Peyer's patch (tissue), 4 donors: Measurements from ENCODE around the gene SHISA9. TPM values are rescaled to one million over a fixed set of nuclear protein-coding genes. Genes with fewer than 3 reads are reported as not detected.

ENCODE experiments used
- DNase-seq, 3 donors: peaks; one replicate each; pipeline ENCODE4 v3.0.0-alpha.2; 2017 to 2019
- H3K27ac ChIP-seq, 4 donors: fragments of 200-600 bp; sonication (generic); one replicate each; pipeline ENCODE4 v1.5.1; 2016 to 2019
- H3K27me3 ChIP-seq, 2 donors: fragments of 200-600 bp; sonication (generic); one replicate each; pipeline ENCODE4 v1.5.1; 2019
- H3K36me3 ChIP-seq, 3 donors: fragments of 200-600 bp; sonication (generic); one replicate each; pipeline ENCODE4 v1.5.1; 2016 to 2019
- H3K4me1 ChIP-seq, 4 donors: fragments of 200-600 bp; sonication (generic); one replicate each; pipeline ENCODE4 v1.5.1; 2016 to 2019
- H3K4me3 ChIP-seq, 4 donors: fragments of 200-600 bp; sonication (generic); 1 replicate in 3 of 4; 2 replicates in 1 of 4; pipeline ENCODE4 v1.5.1; 2016 to 2019; ENCODE audit warnings: mild to moderate bottlenecking in 1 of 4
- H3K9me3 ChIP-seq, 4 donors: fragments of 200-600 bp; sonication (generic); one replicate each; pipeline ENCODE4 v1.5.1; 2016 to 2019; ENCODE audit warnings: mild to moderate bottlenecking in 1 of 4
- POLR2A ChIP-seq, 2 donors: fragments of 450-650 bp; IDR thresholded peaks; one replicate each; pipeline ENCODE4 v1.5.1; 2017; ENCODE audit warnings: antibody characterized with exemption in 2 of 2, mild to moderate bottlenecking in 2 of 2, moderate library complexity in 2 of 2
- total RNA-seq, 4 donors: library from RNA; depleted of rRNA; stranded (reverse); fragments of >200 nt; gene quantifications; one replicate each; pipeline ENCODE4 v1.1.0, GENCODE V29; 2016
- TF ChIP-seq, protein P1 (sequence below), 6 experiments: fragments of 450-650 bp in 4 of 6; fragments of 200-600 bp in 2 of 6; sonication (generic) in 1 of 6; IDR thresholded peaks; one replicate each; pipeline ENCODE4 v1.5.1; 2017 to 2019; ENCODE audit warnings: antibody characterized with exemption in 6 of 6, mild to moderate bottlenecking in 3 of 6, moderate library complexity in 1 of 6

Gene SHISA9
- total RNA-seq, 4 donors from 2014 or later: 0.66 TPM; not detected in 3

DNA sequence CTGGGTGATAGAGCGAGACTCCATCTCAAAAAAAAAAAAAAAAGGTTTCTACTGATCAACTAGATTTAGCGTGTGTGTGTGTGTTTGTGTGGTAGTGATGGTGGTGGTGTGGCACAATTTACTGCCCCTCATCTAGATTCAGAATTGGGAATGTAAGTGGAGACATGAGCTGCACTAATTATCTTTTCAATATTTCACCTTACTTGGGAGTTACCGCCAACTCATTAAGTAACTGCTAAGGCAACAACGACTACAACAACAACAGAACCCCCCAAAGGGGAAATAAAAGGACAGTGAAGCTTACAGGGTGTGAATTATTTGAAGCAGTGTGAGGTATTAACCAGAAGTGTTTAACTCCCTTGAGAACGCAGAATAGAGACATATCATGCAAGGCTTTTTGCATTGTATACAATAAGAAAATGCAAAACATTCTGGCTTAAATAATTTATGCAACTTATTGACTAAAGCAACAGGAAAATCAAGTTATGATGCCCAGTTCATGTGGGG lies 180.5 kb downstream of the SHISA9 start:
- H3K9me3 ChIP-seq: no peaks in the 10 kb centered on the region
- H3K27me3 ChIP-seq: no peaks in the 10 kb centered on the region
- H3K27ac ChIP-seq: no peak overlapping the region
- no peak for TF ChIP-seq POLR2A (IDR thresholded peaks at IDR 0.05)
- TF ChIP-seq, protein P1, sequence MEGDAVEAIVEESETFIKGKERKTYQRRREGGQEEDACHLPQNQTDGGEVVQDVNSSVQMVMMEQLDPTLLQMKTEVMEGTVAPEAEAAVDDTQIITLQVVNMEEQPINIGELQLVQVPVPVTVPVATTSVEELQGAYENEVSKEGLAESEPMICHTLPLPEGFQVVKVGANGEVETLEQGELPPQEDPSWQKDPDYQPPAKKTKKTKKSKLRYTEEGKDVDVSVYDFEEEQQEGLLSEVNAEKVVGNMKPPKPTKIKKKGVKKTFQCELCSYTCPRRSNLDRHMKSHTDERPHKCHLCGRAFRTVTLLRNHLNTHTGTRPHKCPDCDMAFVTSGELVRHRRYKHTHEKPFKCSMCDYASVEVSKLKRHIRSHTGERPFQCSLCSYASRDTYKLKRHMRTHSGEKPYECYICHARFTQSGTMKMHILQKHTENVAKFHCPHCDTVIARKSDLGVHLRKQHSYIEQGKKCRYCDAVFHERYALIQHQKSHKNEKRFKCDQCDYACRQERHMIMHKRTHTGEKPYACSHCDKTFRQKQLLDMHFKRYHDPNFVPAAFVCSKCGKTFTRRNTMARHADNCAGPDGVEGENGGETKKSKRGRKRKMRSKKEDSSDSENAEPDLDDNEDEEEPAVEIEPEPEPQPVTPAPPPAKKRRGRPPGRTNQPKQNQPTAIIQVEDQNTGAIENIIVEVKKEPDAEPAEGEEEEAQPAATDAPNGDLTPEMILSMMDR (IDR thresholded peaks at IDR 0.05): no peak
- DNase-seq: no peak
- H3K4me1 ChIP-seq: no peaks in the 10 kb centered on the region
- H3K36me3 ChIP-seq: no peaks in the 10 kb centered on the region
- H3K4me3 ChIP-seq: no peak overlapping the region

DNA sequence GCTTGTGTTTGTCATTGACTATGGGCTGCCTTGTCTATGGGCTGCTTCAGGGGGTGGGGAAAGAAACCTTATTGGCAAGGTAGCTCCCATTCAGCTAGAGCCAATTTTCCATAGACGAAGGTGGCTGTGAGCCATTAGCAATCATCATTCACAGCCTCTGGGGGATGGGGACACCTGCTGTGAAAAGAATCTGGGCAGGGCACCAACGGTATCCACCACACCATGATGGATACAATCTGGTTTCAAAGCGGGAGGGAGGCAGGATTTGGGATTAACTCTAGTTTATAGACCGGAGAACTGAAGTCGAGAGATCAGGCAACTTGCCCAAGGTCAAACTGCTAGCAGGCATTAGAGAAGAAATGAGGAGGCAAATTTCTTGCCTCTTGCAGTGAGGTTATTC lies 182.3 kb downstream of the SHISA9 start:
- H3K36me3 ChIP-seq: no peaks in the 10 kb centered on the region
- H3K27me3 ChIP-seq: no peaks in the 10 kb centered on the region
- H3K9me3 ChIP-seq: no peaks in the 10 kb centered on the region
- H3K4me1 ChIP-seq: no peaks in the 10 kb centered on the region
- TF ChIP-seq, protein P1 (IDR thresholded peaks at IDR 0.05): no peak
- no peak for TF ChIP-seq POLR2A (IDR thresholded peaks at IDR 0.05)
- H3K27ac ChIP-seq: no peak overlapping the region
- no peak for DNase-seq
- H3K4me3 ChIP-seq: no peak overlapping the region

DNA sequence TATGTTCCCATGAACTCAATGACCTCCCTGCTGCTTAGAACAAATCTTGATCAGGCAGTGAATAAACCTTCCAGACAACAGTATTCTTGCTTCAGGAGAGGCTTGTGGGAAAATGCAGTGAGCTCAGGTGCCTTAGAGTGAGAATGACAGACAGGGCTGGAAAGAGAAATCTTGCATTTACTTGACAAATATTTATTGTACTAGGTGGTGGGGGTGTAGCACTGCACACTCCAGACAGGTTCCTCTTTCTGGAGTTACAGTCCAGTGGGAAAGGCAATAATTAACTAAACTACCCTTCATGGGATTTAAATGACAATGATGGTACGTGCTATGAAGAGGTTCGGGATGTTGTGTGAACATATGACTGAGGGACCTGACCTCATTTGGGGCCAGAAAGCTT lies 182.9 kb downstream of the SHISA9 start:
- no peak overlapping the region for H3K27ac ChIP-seq

DNA sequence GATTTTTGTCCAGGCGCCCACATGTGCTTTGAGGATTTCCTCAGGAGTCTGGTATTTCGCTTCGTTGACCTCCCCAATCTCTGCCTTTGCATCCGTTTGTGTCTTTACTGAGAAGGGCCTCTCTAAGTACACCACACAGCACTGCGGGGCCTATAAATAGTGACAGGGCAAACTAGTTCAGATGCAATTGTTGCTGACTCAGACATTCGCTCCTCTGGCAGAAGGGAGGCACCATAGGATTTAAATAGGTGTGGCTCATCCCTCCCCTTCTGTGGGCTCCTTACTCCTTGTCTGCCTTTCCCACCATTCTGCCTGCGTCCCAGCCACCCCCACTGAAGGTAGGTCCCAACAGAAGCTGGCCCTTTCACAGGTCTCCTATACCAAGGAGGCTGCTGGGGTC lies 192.3 kb downstream of the SHISA9 start:
- no peaks in the 10 kb centered on the region for H3K9me3 ChIP-seq
- no peaks in the 10 kb centered on the region for H3K36me3 ChIP-seq
- TF ChIP-seq POLR2A (IDR thresholded peaks at IDR 0.05): no peak
- TF ChIP-seq, protein P1 (IDR thresholded peaks at IDR 0.05): no peak
- H3K27me3 ChIP-seq: no peaks in the 10 kb centered on the region
- DNase-seq: no peak
- H3K4me1 ChIP-seq: no peaks in the 10 kb centered on the region
- H3K27ac ChIP-seq: no peak overlapping the region
- no peak overlapping the region for H3K4me3 ChIP-seq

More for the DNA sequence above, 182.9 kb downstream of the SHISA9 start:
- Histone ChIP-seq H3K4me3 (no peak overlapping the region), H3K36me3 (no peaks in the 10 kb centered on the region), H3K27me3 (no peaks in the 10 kb centered on the region), H3K9me3 (no peaks in the 10 kb centered on the region), H3K4me1 (no peaks in the 10 kb centered on the region)
- no peak for DNase-seq
- TF ChIP-seq POLR2A (IDR thresholded peaks at IDR 0.05): no peak
- TF ChIP-seq, protein P1 (IDR thresholded peaks at IDR 0.05): no peak

- DNase-seq: no peak
- H3K4me1 ChIP-seq: no peaks in the 10 kb centered on the region
- TF ChIP-seq, protein P1 (IDR thresholded peaks at IDR 0.05): no peak
- no peak for TF ChIP-seq POLR2A (IDR thresholded peaks at IDR 0.05)
- no peaks in the 10 kb centered on the region for H3K36me3 ChIP-seq
- no peak overlapping the region for H3K27ac ChIP-seq
- H3K4me3 ChIP-seq: no peak overlapping the region
- H3K9me3 ChIP-seq: no peaks in the 10 kb centered on the region
- no peaks in the 10 kb centered on the region for H3K27me3 ChIP-seq
Measured at GRCh38 chr16:13095061-13095460, 193.7 kb downstream of the SHISA9 start.

DNA sequence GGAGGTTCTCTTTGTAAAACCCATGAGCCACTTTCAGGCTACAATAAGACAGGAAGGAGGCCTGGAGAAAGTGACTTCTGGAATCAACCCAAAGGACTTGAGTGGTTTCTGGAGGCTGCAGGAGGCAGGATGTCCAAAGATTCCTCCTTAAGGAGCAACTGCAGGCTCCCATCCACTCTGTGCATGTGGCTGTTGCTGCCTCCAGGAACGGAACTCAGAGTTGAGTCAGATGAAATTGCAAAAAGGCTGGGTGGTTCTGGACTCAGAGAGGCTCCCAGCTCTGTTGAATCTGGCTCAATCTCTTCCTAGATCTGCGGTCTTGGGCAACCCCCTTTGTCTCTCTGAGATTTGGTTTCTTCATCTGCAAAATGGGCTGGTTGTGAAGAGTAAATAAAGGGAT lies 197.1 kb downstream of the SHISA9 start:
- Histone ChIP-seq H3K27ac (no peak overlapping the region), H3K9me3 (peaks cover 0 to 3% (median 0%) of the 10 kb centered on the region in 4 donors)
- TF ChIP-seq, protein P1 (IDR thresholded peaks at IDR 0.05): no peak
- TF ChIP-seq POLR2A (IDR thresholded peaks at IDR 0.05): no peak

More for the DNA sequence above, 197.1 kb downstream of the SHISA9 start:
- no peaks in the 10 kb centered on the region for H3K4me1 ChIP-seq
- no peak overlapping the region for H3K4me3 ChIP-seq
- H3K27me3 ChIP-seq: no peaks in the 10 kb centered on the region
- DNase-seq: no peak
- H3K36me3 ChIP-seq: no peaks in the 10 kb centered on the region
